GM12878 (cell line): ENCODE measurements around the gene RNF41. TPM values are rescaled to one million over a fixed set of nuclear protein-coding genes. Genes with fewer than 3 reads are reported as not detected.

Source experiments
- ATAC-seq: fragments of 200-7000 bp; cut with Tn5 transposase; 3 replicates; pipeline ENCODE4 v1.9.1; 2020; ENCODE audit warnings: mild to moderate bottlenecking, moderate library complexity
- BruUV-seq: library from RNA; stranded (reverse); fragments of 400-500 nt; replicated peaks from 2 replicates; lab custom pipeline; 2021; lab: Mats Ljungman, UMichigan
- CTCF ChIA-PET: fragments of 300-600 bp; sonication (Branson Sonifier 250); formaldehyde crosslinking; extraction: SDS; loops from one replicate; lab custom pipeline; 2021; ENCODE audit warnings: inconsistent platforms; lab: Yijun Ruan, JAX
- POLR2A ChIA-PET: fragments of 350-600 bp; formaldehyde crosslinking; extraction: SDS; loops from one replicate; lab custom pipeline; 2021; ENCODE audit warnings: inconsistent platforms; lab: Charles Lee
- RAD21 ChIA-PET: fragments of 300-600 bp; sonication (Branson Sonifier 250); formaldehyde crosslinking; loops from one replicate; lab custom pipeline; 2023; ENCODE audit warnings: antibody characterized with exemption; ENCODE audit not compliant: unreplicated experiment; lab: Charles Lee
- SMC1A ChIA-PET: fragments of 300-600 bp; sonication (Branson Sonifier 250); formaldehyde crosslinking; loops from one replicate; lab custom pipeline; 2023; ENCODE audit not compliant: unreplicated experiment, uncharacterized antibody; lab: Charles Lee
- DNase-seq: peaks from one replicate; pipeline ENCODE4 v3.0.0-alpha.2; 2011; ENCODE audit warnings: low read depth, low spot score
- FAIRE-seq: peaks from 3 replicates; lab custom pipeline; 2011; peaks lifted over from hg19 to GRCh38; lab: Jason Lieb, UNC
- H2AFZ ChIP-seq: 2 replicates; pipeline ENCODE4 v1.6.0; 2011; ENCODE audit warnings: low read depth, low read length, control low read depth; ENCODE audit not compliant: control insufficient read depth
- H3K27ac ChIP-seq: 2 replicates; pipeline ENCODE4 v1.5.1; 2011; ENCODE audit warnings: control low read depth; ENCODE audit not compliant: control insufficient read depth, insufficient read depth
- H3K27me3 ChIP-seq, 2 experiments: replicated peaks in 1 of 2; 2 replicates each; pipeline versions ENCODE4 v1.6.0 to v1.6.1; 2011; ENCODE audit warnings: low read length in 1 of 2; ENCODE audit not compliant: control insufficient read depth in 2 of 2, insufficient read depth in 2 of 2
- H3K36me3 ChIP-seq, 2 experiments: 2 replicates each; pipeline ENCODE4 v1.5.1; 2011; ENCODE audit warnings: low read length in 1 of 2; ENCODE audit not compliant: control insufficient read depth in 2 of 2, insufficient read depth in 2 of 2
- H3K4me1 ChIP-seq: 2 replicates; pipeline ENCODE4 v1.6.1; 2011; ENCODE audit warnings: mild to moderate bottlenecking, low read length, moderate library complexity, mixed read lengths; ENCODE audit not compliant: control insufficient read depth, insufficient read depth
- H3K4me2 ChIP-seq: 2 replicates; pipeline ENCODE4 v1.6.0; 2011; ENCODE audit warnings: control low read depth; ENCODE audit not compliant: control insufficient read depth, insufficient read depth
- H3K4me3 ChIP-seq: fragments of 200-600 bp; sonication (generic); 2 replicates; pipeline ENCODE4 v1.5.1; 2016
- H3K79me2 ChIP-seq: 2 replicates; pipeline ENCODE4 v1.6.0; 2011; ENCODE audit warnings: low read length; ENCODE audit not compliant: control insufficient read depth, insufficient read depth
- H3K9ac ChIP-seq: 2 replicates; pipeline ENCODE4 v1.8.0; 2011; ENCODE audit warnings: low read length, control low read depth, mixed read lengths; ENCODE audit not compliant: control insufficient read depth, insufficient read depth
- H3K9me3 ChIP-seq: replicated peaks from 3 replicates; pipeline ENCODE4 v1.5.1; 2011; ENCODE audit warnings: mild to moderate bottlenecking, low read length; ENCODE audit not compliant: control insufficient read depth, insufficient read depth
- H4K20me1 ChIP-seq: 2 replicates; pipeline ENCODE4 v1.6.0; 2011; ENCODE audit not compliant: control insufficient read depth, insufficient read depth
- CREB1 ChIP-seq: IDR thresholded peaks from 2 replicates; pipeline ENCODE4 v1.6.1; 2012; ENCODE audit warnings: low read depth, mild to moderate bottlenecking, inconsistent platforms
- EED ChIP-seq: sonication (generic); IDR thresholded peaks from 2 replicates; pipeline ENCODE4 v1.6.1; 2016; ENCODE audit warnings: antibody characterized with exemption, low read depth
- EGR1 ChIP-seq, 2 experiments: IDR thresholded peaks; 1 replicate in 1 of 2; 2 replicates in 1 of 2; pipeline ENCODE4 v1.6.1; 2011 to 2012; ENCODE audit warnings: low read depth in 2 of 2, low read length in 2 of 2, borderline replicate concordance in 1 of 2, mild to moderate bottlenecking in 1 of 2, moderate library complexity in 1 of 2
- EZH2 ChIP-seq: IDR thresholded peaks from 2 replicates; pipeline ENCODE4 v1.6.1; 2012; ENCODE audit warnings: low read depth, mild to moderate bottlenecking, control low read depth, inconsistent platforms, low read length, borderline replicate concordance; ENCODE audit not compliant: control insufficient read depth
- GABPA ChIP-seq: IDR thresholded peaks from 2 replicates; pipeline ENCODE4 v1.6.1; 2014; ENCODE audit warnings: antibody characterized with exemption, low read depth, mild to moderate bottlenecking, inconsistent platforms
- JUNB ChIP-seq: IDR thresholded peaks from 2 replicates; pipeline ENCODE4 v1.6.1; 2016; ENCODE audit warnings: antibody characterized with exemption, mild to moderate bottlenecking
- MEF2A ChIP-seq: IDR thresholded peaks from 2 replicates; pipeline ENCODE4 v1.6.1; 2011; ENCODE audit warnings: low read depth, mild to moderate bottlenecking, low read length, moderate library complexity; ENCODE audit not compliant: insufficient read depth
- NFYA ChIP-seq: IDR thresholded peaks from 2 replicates; pipeline ENCODE4 v1.6.1; 2011; ENCODE audit warnings: low read depth, mild to moderate bottlenecking, low read length, improper control_type of control experiment, borderline replicate concordance
- NR2F1 ChIP-seq: fragments of 450-650 bp; conservative IDR thresholded peaks from 2 replicates; pipeline ENCODE4 v1.6.1; 2017; ENCODE audit warnings: mild to moderate bottlenecking
- RUNX3 ChIP-seq: IDR thresholded peaks from 2 replicates; pipeline ENCODE4 v1.6.1; 2012; ENCODE audit warnings: low read length, inconsistent platforms
- SIN3A ChIP-seq: IDR thresholded peaks from 2 replicates; pipeline ENCODE4 v1.6.1; 2012; ENCODE audit warnings: low read depth, low read length, improper control_type of control experiment
- STAT1 ChIP-seq: fragments of 450-650 bp; conservative IDR thresholded peaks from 2 replicates; pipeline ENCODE4 v1.6.1; 2014; ENCODE audit warnings: antibody characterized with exemption, mild to moderate bottlenecking
- TCF7 ChIP-seq: IDR thresholded peaks from 2 replicates; pipeline ENCODE4 v1.6.1; 2014; ENCODE audit warnings: antibody characterized with exemption, borderline replicate concordance
- ZNF622 ChIP-seq: fragments of 450-650 bp; IDR thresholded peaks from 2 replicates; pipeline ENCODE4 v1.6.1; 2017; ENCODE audit warnings: mild to moderate bottlenecking, inconsistent platforms
- WGBS: methylation state at CpG from one replicate; pipeline ENCODE4 v1.1.6; 2016; ENCODE audit warnings: low lambda C conversion rate; ENCODE audit not compliant: insufficient replicate concordance, insufficient coverage; ENCODE audit errors: missing lambda C conversion rate; 5-methylcytosine and 5-hydroxymethylcytosine counted together
- in situ Hi-C: fragments of 300-500 bp; cut with MboI; formaldehyde crosslinking; loops from 9 replicates; pipeline ENCODE4 v1.14.3; 2018; ENCODE audit warnings: mixed read lengths
- intact Hi-C: fragments of 100-400 bp; cut with micrococcal nuclease; formaldehyde crosslinking; loops from one replicate; pipeline ENCODE4 v1.14.2; 2022; ENCODE audit not compliant: unreplicated experiment
- polyA plus RNA-seq, 11 experiments: library from polyadenylated mRNA; depleted of rRNA in 4 of 11; unstranded in 6 of 11; stranded (reverse) in 5 of 11; fragments of >200 nt; fragmentation: Nextera tagmentation in 4 of 11; fragmentation: Illumina TruSeq in 1 of 11; extraction: Ambion mirVana in 4 of 11; extraction: Trizol in 1 of 11; gene quantifications; 1 replicate in 1 of 11; 2 replicates in 10 of 11; pipeline versions ENCODE4 v1.2.1 to v1.2.3, GENCODE V29; 2011 to 2016; ENCODE audit warnings: inconsistent platforms in 2 of 11, missing spikeins in 2 of 11, low read depth in 1 of 11
- total RNA-seq, 4 experiments: library from RNA; depleted of rRNA in 3 of 4; stranded (reverse); fragments of >200 nt in 3 of 4; fragmentation: Illumina TruSeq in 1 of 4; extraction: Trizol in 1 of 4; gene quantifications; 2 replicates each; pipeline versions ENCODE4 v1.2.1 to v1.2.3, GENCODE V29; 2013 to 2021
- TF ChIP-seq, protein P1 (sequence below): IDR thresholded peaks from 2 replicates; pipeline ENCODE4 v1.6.1; 2011; ENCODE audit warnings: borderline replicate concordance, low read depth, mild to moderate bottlenecking, moderate library complexity, low read length; ENCODE audit not compliant: insufficient read depth, poor library complexity, severe bottlenecking
- TF ChIP-seq, protein P2 (sequence below): fragments of 150-350 bp; IDR thresholded peaks from 2 replicates; pipeline ENCODE4 v1.6.1; 2014; ENCODE audit warnings: mild to moderate bottlenecking, low read depth, low read length

Gene RNF41
- total and polyA plus RNA-seq, 10 of the 15 experiments (the other 5 are each of a cell fraction or from before 2014, with no cell fraction given), result 11.1 to 47.8 (median 30.6) TPM

DNA sequence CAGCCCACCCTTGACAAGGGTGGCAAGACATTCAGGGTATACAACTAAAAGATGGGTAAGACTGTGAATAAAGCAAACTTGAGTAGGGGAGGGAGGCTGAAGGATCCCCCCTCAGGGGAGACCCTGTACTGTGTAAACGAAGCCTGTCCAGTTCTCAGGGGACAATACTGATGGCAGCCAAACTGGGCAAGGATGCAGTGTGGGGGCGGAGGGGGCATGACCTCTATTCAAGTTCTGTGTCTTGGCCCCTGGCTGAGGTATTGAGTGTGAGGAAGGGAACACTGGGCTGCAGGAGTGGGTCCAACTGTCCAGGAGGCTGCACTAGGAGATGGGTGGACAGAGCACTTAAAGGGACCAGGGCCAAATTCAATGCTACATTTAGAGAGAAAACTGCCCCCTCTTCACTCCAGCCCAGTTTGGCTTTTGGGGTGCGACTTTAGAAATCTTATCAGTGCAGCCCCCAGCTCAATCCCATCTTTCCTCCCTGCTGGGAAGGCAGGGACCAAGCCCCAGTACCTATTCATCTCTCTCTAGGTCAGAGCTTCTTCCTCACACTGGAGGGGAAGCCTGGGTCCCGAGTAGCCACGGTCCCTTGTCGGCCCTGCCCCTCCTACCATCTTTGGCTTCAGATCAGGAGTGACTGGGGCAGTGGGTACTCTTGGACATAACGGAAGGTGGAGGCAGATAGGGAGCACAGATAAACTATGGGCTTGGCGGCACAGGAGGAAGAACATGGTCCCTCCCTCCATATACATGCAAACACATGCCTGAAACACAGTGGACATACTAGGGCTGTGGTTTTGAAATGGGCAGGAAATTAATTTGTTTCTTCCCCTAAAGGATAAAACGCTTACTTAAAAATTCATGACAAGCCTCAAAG is 19.9 kb upstream of the RNF41 start (continued):
- TF ChIP-seq, protein P1, sequence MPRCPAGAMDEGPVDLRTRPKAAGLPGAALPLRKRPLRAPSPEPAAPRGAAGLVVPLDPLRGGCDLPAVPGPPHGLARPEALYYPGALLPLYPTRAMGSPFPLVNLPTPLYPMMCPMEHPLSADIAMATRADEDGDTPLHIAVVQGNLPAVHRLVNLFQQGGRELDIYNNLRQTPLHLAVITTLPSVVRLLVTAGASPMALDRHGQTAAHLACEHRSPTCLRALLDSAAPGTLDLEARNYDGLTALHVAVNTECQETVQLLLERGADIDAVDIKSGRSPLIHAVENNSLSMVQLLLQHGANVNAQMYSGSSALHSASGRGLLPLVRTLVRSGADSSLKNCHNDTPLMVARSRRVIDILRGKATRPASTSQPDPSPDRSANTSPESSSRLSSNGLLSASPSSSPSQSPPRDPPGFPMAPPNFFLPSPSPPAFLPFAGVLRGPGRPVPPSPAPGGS, result no peak
- TF ChIP-seq EZH2, result no peak
- no peak for TF ChIP-seq STAT1
- TF ChIP-seq SIN3A, result no peak
- no peak for TF ChIP-seq CREB1

DNA sequence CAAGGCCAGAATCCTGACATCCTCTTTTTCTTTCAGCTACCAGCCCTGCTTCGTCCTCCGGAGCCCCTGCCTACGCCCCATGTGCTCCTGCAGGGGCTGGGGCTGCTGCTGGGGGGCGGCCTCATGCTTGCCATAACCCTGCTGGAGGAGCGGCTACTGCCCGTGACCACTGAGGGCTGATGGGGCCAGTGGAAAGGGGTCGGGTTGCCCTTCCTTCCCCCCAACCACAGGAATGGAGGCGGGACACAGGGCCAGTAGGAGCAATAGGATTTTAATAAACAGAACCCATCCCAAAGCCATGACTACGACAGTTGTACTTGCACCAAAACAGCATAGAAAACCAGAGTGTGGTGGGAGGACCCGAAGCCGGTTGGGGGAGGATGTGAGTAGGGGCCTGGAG is 15.8 kb upstream of the RNF41 start:
- Histone ChIP-seq H3K27me3 (no peaks in the 10 kb centered on the region), H3K27ac (no peak overlapping the region), H3K9me3 (no peaks in the 10 kb centered on the region), H2AFZ (no peak overlapping the region), H3K4me3 (no peak overlapping the region), H3K4me2 (no peak overlapping the region), H3K9ac (no peak overlapping the region), H3K4me1 (no peaks in the 10 kb centered on the region), H3K79me2 (no peaks in the 10 kb centered on the region), H3K36me3 (peaks cover 0 to 2% of the 10 kb centered on the region in 2 experiments; a peak in 2 of 4 replicates), H4K20me1 (no peaks in the 10 kb centered on the region; the same call in 1 of the 2 replicates)
- RAD21 ChIA-PET, result no interaction called here
- no peak for FAIRE-seq
- CTCF ChIA-PET, result no interaction called here
- TF ChIP-seq JUNB, result no peak
- no peak for TF ChIP-seq SIN3A
- TF ChIP-seq ZNF622, result no peak
- no peak for TF ChIP-seq NR2F1
- TF ChIP-seq TCF7, result no peak
- no peak for TF ChIP-seq MEF2A
- TF ChIP-seq EED, result no peak
- TF ChIP-seq RUNX3, result no peak
- TF ChIP-seq, protein P2, sequence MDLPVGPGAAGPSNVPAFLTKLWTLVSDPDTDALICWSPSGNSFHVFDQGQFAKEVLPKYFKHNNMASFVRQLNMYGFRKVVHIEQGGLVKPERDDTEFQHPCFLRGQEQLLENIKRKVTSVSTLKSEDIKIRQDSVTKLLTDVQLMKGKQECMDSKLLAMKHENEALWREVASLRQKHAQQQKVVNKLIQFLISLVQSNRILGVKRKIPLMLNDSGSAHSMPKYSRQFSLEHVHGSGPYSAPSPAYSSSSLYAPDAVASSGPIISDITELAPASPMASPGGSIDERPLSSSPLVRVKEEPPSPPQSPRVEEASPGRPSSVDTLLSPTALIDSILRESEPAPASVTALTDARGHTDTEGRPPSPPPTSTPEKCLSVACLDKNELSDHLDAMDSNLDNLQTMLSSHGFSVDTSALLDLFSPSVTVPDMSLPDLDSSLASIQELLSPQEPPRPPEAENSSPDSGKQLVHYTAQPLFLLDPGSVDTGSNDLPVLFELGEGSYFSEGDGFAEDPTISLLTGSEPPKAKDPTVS, result no peak
- no peak for TF ChIP-seq NFYA
- TF ChIP-seq STAT1, result no peak
- TF ChIP-seq GABPA, result no peak
- no peak for TF ChIP-seq EGR1 (IDR thresholded peaks at IDR 0.05; ENCODE audit: borderline replicate concordance in 1 of 2, low read depth in 2 of 2, low read length in 2 of 2)
- SMC1A ChIA-PET, result no interaction called here
- whole genome bisulfite sequencing, result 88% methylated on average over 11 of the region's 11 CpGs
- DNase-seq, result no peak
- in situ Hi-C loops, result no loop called here
- no TSS peak for BruUV-seq
- intact Hi-C loops, result no loop called here
- ATAC-seq, result no peak
- POLR2A ChIA-PET, result interaction anchor here (0.6 kb wide), 1 partner anchor 111 kb away, joined by 4 read pairs; no protein-coding TSS in a partner anchor
